ENCODE measurements around the gene INPP5D. TPM values are rescaled to one million over a fixed set of nuclear protein-coding genes. Genes with fewer than 3 reads are reported as not detected.

Gene INPP5D
- total and polyA plus RNA-seq, 2 of the 8 experiments (the other 6 are each of a cell fraction or from before 2014, with no cell fraction given) = 4.5 to 7.1 TPM

- TF ChIP-seq CHD7 (IDR thresholded peaks at IDR 0.05; ENCODE audit: insufficient replicate concordance, low read length) (no peak), SP1 (IDR thresholded peaks at IDR 0.05; ENCODE audit: low read depth, low read length) (no peak), NRF1 (IDR thresholded peaks at IDR 0.05; ENCODE audit: low read depth, low read length) (no peak), CTBP2 (IDR thresholded peaks at IDR 0.05; ENCODE audit: borderline replicate concordance, insufficient read depth, insufficient read length, low read length) (no peak), POLR2AphosphoS5 (IDR thresholded peaks at IDR 0.05; ENCODE audit: low read depth, low read length) (no peak), SIRT6 (IDR thresholded peaks at IDR 0.05; ENCODE audit: low read length) (no peak), BACH1 (IDR thresholded peaks at IDR 0.05; ENCODE audit: low read length) (no peak), POLR2A (IDR thresholded peaks at IDR 0.05; ENCODE audit: control extremely low read depth in 1 of 2, low read depth in 2 of 2, low read length in 2 of 2) (no peak), CEBPB (IDR thresholded peaks at IDR 0.05; ENCODE audit: low read depth, low read length) (no peak), TEAD4 (IDR thresholded peaks at IDR 0.05; ENCODE audit: low read depth, low read length) (no peak), PHF8 (conservative IDR thresholded peaks at IDR 0.05; ENCODE audit: low read depth, low read length) (no peak), MAFK (IDR thresholded peaks at IDR 0.05; ENCODE audit: low read depth, low read length) (no peak)
These were observed 27.6 kb downstream of the INPP5D start (continued) for GRCh38 chr2:233087713-233088112.

Data from H1 (cell line).